WTC11 (cell line): Measurements from ENCODE around the gene MAGI2. TPM values are rescaled to one million over a fixed set of nuclear protein-coding genes. Genes with fewer than 3 reads are reported as not detected.

ENCODE experiments used
- ATAC-seq: fragments of 200-7000 bp; cut with Tn5 transposase; 2 replicates; pipeline ENCODE4 v1.10.0; 2021; ENCODE audit warnings: mild to moderate bottlenecking, moderate library complexity
- CTCF ChIA-PET: fragments of 300-600 bp; sonication (Branson Sonifier 250); formaldehyde crosslinking; loops from one replicate; lab custom pipeline; 2021; ENCODE audit warnings: antibody characterized with exemption; lab: Charles Lee
- POLR2A ChIA-PET: fragments of 350-600 bp; sonication (Branson Sonifier 250); formaldehyde crosslinking; loops from one replicate; lab custom pipeline; 2021; ENCODE audit warnings: antibody characterized with exemption; lab: Charles Lee
- DNase-seq: peaks from one replicate; pipeline ENCODE4 v3.0.0; 2021; ENCODE audit warnings: low spot score
- H3K27ac Mint-ChIP-seq: 2 replicates; pipeline ENCODE4 v1.8.0; 2021; ENCODE audit warnings: mixed read lengths
- H3K27me3 Mint-ChIP-seq: 2 replicates; pipeline ENCODE4 v1.8.0; 2021; ENCODE audit warnings: low read depth, mild to moderate bottlenecking, moderate library complexity, mixed read lengths
- H3K36me3 Mint-ChIP-seq: 2 replicates; pipeline ENCODE4 v1.8.0; 2021; ENCODE audit warnings: mixed read lengths
- H3K4me1 Mint-ChIP-seq: 2 replicates; pipeline ENCODE4 v1.8.0; 2022; ENCODE audit warnings: mixed read lengths
- H3K4me3 Mint-ChIP-seq: 2 replicates; pipeline ENCODE4 v1.8.0; 2021; ENCODE audit warnings: mild to moderate bottlenecking, moderate library complexity, mixed read lengths
- H3K9me3 Mint-ChIP-seq: 2 replicates; pipeline ENCODE4 v1.8.0; 2021; ENCODE audit warnings: mixed read lengths
- ATF1 ChIP-seq: sonication (generic); formaldehyde crosslinking; IDR thresholded peaks from 2 replicates; pipeline ENCODE4 v1.8.1; 2023; ENCODE audit warnings: mild to moderate bottlenecking, moderate library complexity, missing genetic modification reagents
- E2F4 ChIP-seq: sonication (generic); formaldehyde crosslinking; IDR thresholded peaks from 2 replicates; pipeline ENCODE4 v1.8.1; 2022; ENCODE audit warnings: low read depth, mild to moderate bottlenecking, moderate library complexity, missing genetic modification reagents, borderline replicate concordance
- ERG ChIP-seq: fragments of 250-450 bp; sonication (Bioruptor Pico); IDR thresholded peaks from 2 replicates; pipeline ENCODE4 v1.8.0; 2021; ENCODE audit warnings: mild to moderate bottlenecking
- FOXK1 ChIP-seq: sonication (generic); formaldehyde crosslinking; IDR thresholded peaks from 2 replicates; pipeline ENCODE4 v1.8.0; 2022; ENCODE audit warnings: mild to moderate bottlenecking, moderate library complexity, missing genetic modification reagents
- FOXP1 ChIP-seq: sonication (generic); formaldehyde crosslinking; IDR thresholded peaks from 2 replicates; pipeline ENCODE4 v1.8.0; 2022; ENCODE audit warnings: missing genetic modification reagents, mild to moderate bottlenecking, moderate library complexity, borderline replicate concordance
- GTF2I ChIP-seq: fragments of 250-450 bp; sonication (Bioruptor Pico); conservative IDR thresholded peaks from 2 replicates; pipeline ENCODE4 v1.4.0; 2021; ENCODE audit warnings: mild to moderate bottlenecking
- HMGXB4 ChIP-seq: sonication (generic); formaldehyde crosslinking; IDR thresholded peaks from 2 replicates; pipeline ENCODE4 v1.8.1; 2023; ENCODE audit warnings: mild to moderate bottlenecking, moderate library complexity, missing genetic modification reagents
- IRF1 ChIP-seq: sonication (generic); formaldehyde crosslinking; IDR thresholded peaks from 2 replicates; pipeline ENCODE4 v1.8.0; 2023; ENCODE audit warnings: missing genetic modification reagents
- JUN ChIP-seq: sonication (generic); formaldehyde crosslinking; IDR thresholded peaks from 2 replicates; pipeline ENCODE4 v1.8.0; 2023; ENCODE audit warnings: mild to moderate bottlenecking, missing genetic modification reagents
- MYBL2 ChIP-seq: sonication (generic); formaldehyde crosslinking; IDR thresholded peaks from 2 replicates; pipeline ENCODE4 v1.8.1; 2023; ENCODE audit warnings: mild to moderate bottlenecking, moderate library complexity, missing genetic modification reagents
- NFATC4 ChIP-seq: fragments of 250-450 bp; sonication (Bioruptor Pico); IDR thresholded peaks from 2 replicates; pipeline ENCODE4 v1.9.0; 2021; ENCODE audit warnings: mild to moderate bottlenecking
- NFE2L1 ChIP-seq: sonication (generic); formaldehyde crosslinking; IDR thresholded peaks from 2 replicates; pipeline ENCODE4 v1.8.1; 2023; ENCODE audit warnings: missing genetic modification reagents
- NFYB ChIP-seq: sonication (generic); formaldehyde crosslinking; conservative IDR thresholded peaks from 2 replicates; pipeline ENCODE4 v1.8.0; 2022; ENCODE audit warnings: low read depth, missing genetic modification reagents
- PREB ChIP-seq: sonication (generic); formaldehyde crosslinking; IDR thresholded peaks from 2 replicates; pipeline ENCODE4 v1.8.1; 2022; ENCODE audit warnings: mild to moderate bottlenecking, missing genetic modification reagents, moderate library complexity, borderline replicate concordance
- PRRX2 ChIP-seq: fragments of 250-450 bp; sonication (Bioruptor Pico); IDR thresholded peaks from 2 replicates; pipeline ENCODE4 v1.8.0; 2021; ENCODE audit warnings: mild to moderate bottlenecking
- RELA ChIP-seq: sonication (generic); formaldehyde crosslinking; IDR thresholded peaks from 2 replicates; pipeline ENCODE4 v1.8.1; 2022; ENCODE audit warnings: missing genetic modification reagents, mild to moderate bottlenecking, borderline replicate concordance
- SMAD3 ChIP-seq: sonication (generic); formaldehyde crosslinking; IDR thresholded peaks from 2 replicates; pipeline ENCODE4 v1.8.0; 2022; ENCODE audit warnings: missing genetic modification reagents, mild to moderate bottlenecking, borderline replicate concordance
- SMAD4 ChIP-seq: sonication (generic); formaldehyde crosslinking; IDR thresholded peaks from 2 replicates; pipeline ENCODE4 v1.8.0; 2022; ENCODE audit warnings: mild to moderate bottlenecking, missing genetic modification reagents
- SOX15 ChIP-seq: fragments of 250-450 bp; sonication (Bioruptor Pico); IDR thresholded peaks from 2 replicates; pipeline ENCODE4 v1.9.0; 2021; ENCODE audit warnings: mild to moderate bottlenecking
- TCF7 ChIP-seq: sonication (generic); formaldehyde crosslinking; IDR thresholded peaks from 2 replicates; pipeline ENCODE4 v1.8.0; 2022; ENCODE audit warnings: mild to moderate bottlenecking, low read depth, missing genetic modification reagents, moderate library complexity
- TEAD4 ChIP-seq: sonication (generic); formaldehyde crosslinking; IDR thresholded peaks from 2 replicates; pipeline ENCODE4 v1.8.0; 2022; ENCODE audit warnings: mild to moderate bottlenecking, missing genetic modification reagents
- USF2 ChIP-seq: sonication (generic); formaldehyde crosslinking; IDR thresholded peaks from 2 replicates; pipeline ENCODE4 v1.8.1; 2023; ENCODE audit warnings: mild to moderate bottlenecking, missing genetic modification reagents, moderate library complexity
- ZNF121 ChIP-seq: sonication (generic); formaldehyde crosslinking; IDR thresholded peaks from 2 replicates; pipeline ENCODE4 v1.8.0; 2023; ENCODE audit warnings: missing genetic modification reagents
- ZNF138 ChIP-seq: sonication (generic); formaldehyde crosslinking; conservative IDR thresholded peaks from 2 replicates; pipeline ENCODE4 v1.8.1; 2022; ENCODE audit warnings: mild to moderate bottlenecking, moderate library complexity, missing genetic modification reagents
- ZNF281 ChIP-seq: sonication (generic); formaldehyde crosslinking; IDR thresholded peaks from 2 replicates; pipeline ENCODE4 v1.8.0; 2023; ENCODE audit warnings: mild to moderate bottlenecking, missing genetic modification reagents
- ZNF317 ChIP-seq: sonication (generic); formaldehyde crosslinking; IDR thresholded peaks from 2 replicates; pipeline ENCODE4 v1.8.1; 2023; ENCODE audit warnings: low read depth, mild to moderate bottlenecking, moderate library complexity, missing genetic modification reagents, borderline replicate concordance
- ZNF416 ChIP-seq: fragments of 250-450 bp; sonication (Bioruptor Pico); IDR thresholded peaks from 2 replicates; pipeline ENCODE4 v1.9.0; 2021; ENCODE audit warnings: mild to moderate bottlenecking, inconsistent platforms
- total RNA-seq: library from RNA; stranded (reverse); gene quantifications from 3 replicates; pipeline ENCODE4 v1.2.3, GENCODE V29; 2021

The MAGI2 gene
- total RNA-seq, 1 experiment from 2014 or later = 26.6 TPM

GRCh38 chr7:78786055-78786454, 667.4 kb downstream of the MAGI2 start:
- Mint-ChIP-seq H3K4me3 (no peak overlapping the region), H3K36me3 (no peaks in the 10 kb centered on the region), H3K9me3 (no peaks in the 10 kb centered on the region), H3K4me1 (peaks cover 24% of the 10 kb centered on the region), H3K27ac (no peak overlapping the region), H3K27me3 (no peaks in the 10 kb centered on the region; the same call in 1 of the 2 replicates)
- CTCF ChIA-PET = no interaction called here
- TF ChIP-seq HMGXB4 (CRISPR knock-in tag) = no peak
- no peak for TF ChIP-seq NFATC4 (CRISPR knock-in tag)
- no peak for TF ChIP-seq FOXK1 (CRISPR knock-in tag)
- no peak for TF ChIP-seq MYBL2
- TF ChIP-seq ZNF416 (CRISPR knock-in tag) = no peak
- no peak for TF ChIP-seq TEAD4 (CRISPR knock-in tag)
- no peak for TF ChIP-seq ZNF317 (CRISPR knock-in tag)
- TF ChIP-seq JUN (CRISPR knock-in tag) = no peak
- no peak for TF ChIP-seq ERG (CRISPR knock-in tag)
- no peak for TF ChIP-seq GTF2I (CRISPR knock-in tag)
- no peak for TF ChIP-seq RELA (CRISPR knock-in tag)
- TF ChIP-seq SOX15 = no peak
- TF ChIP-seq ATF1 = no peak
- TF ChIP-seq ZNF281 (CRISPR knock-in tag) = no peak
- ATAC-seq = no peak
- POLR2A ChIA-PET = no interaction called here
- DNase-seq = no peak

GRCh38 chr7:78783179-78783962, 670.1 kb downstream of the MAGI2 start:
- ChIA-PET POLR2A (interaction anchor here (0.6 kb wide), 1 partner anchor 26 kb away, joined by 11 read pairs; no protein-coding TSS in a partner anchor), CTCF (no interaction called here)
- ATAC-seq = peak; percentile 32; the same call in 1 of the 2 replicates
- no peak overlapping the region for H3K27ac Mint-ChIP-seq
- H3K36me3 Mint-ChIP-seq = no peaks in the 10 kb centered on the region
- H3K27me3 Mint-ChIP-seq = no peaks in the 10 kb centered on the region; the same call in 1 of the 2 replicates
- H3K4me1 Mint-ChIP-seq = peaks cover 36% of the 10 kb centered on the region
- H3K9me3 Mint-ChIP-seq = no peaks in the 10 kb centered on the region
- H3K4me3 Mint-ChIP-seq = no peak overlapping the region
- no peak for DNase-seq
- TF ChIP-seq NFYB (CRISPR knock-in tag) = no peak
- no peak for TF ChIP-seq FOXP1 (CRISPR knock-in tag)
- TF ChIP-seq USF2 (CRISPR knock-in tag) = no peak
- no peak for TF ChIP-seq SMAD3 (CRISPR knock-in tag)
- no peak for TF ChIP-seq ZNF138
- TF ChIP-seq E2F4 = no peak
- no peak for TF ChIP-seq PRRX2 (CRISPR knock-in tag)
- TF ChIP-seq PREB (CRISPR knock-in tag) = no peak
- no peak for TF ChIP-seq SMAD4 (CRISPR knock-in tag)
- no peak for TF ChIP-seq FOXK1 (CRISPR knock-in tag)
- no peak for TF ChIP-seq SOX15
- TF ChIP-seq IRF1 (CRISPR knock-in tag) = no peak
- TF ChIP-seq TCF7 (CRISPR knock-in tag) = no peak
- TF ChIP-seq NFE2L1 (CRISPR knock-in tag) = no peak
- TF ChIP-seq ZNF121 (CRISPR knock-in tag) = no peak
